CD4-positive, alpha-beta memory T cell (primary cell): ENCODE results near the gene FPGS. TPM values are rescaled to one million over a fixed set of nuclear protein-coding genes. Genes with fewer than 3 reads are reported as not detected.

ENCODE experiments used
- CTCF ChIA-PET: fragments of 350-600 bp; sonication (Branson Sonifier 250); formaldehyde crosslinking; loops from one replicate; lab custom pipeline; 2021; ENCODE audit warnings: inconsistent platforms; ENCODE audit not compliant: partially characterized antibody; lab: Charles Lee
- POLR2A ChIA-PET: fragments of 350-600 bp; sonication (Branson Sonifier 250); formaldehyde crosslinking; loops from one replicate; lab custom pipeline; 2021; ENCODE audit not compliant: partially characterized antibody; lab: Charles Lee
- DNase-seq, 5 donors: peaks; one replicate each; pipeline versions ENCODE4 v3.0.0 to v3.0.0-alpha.2; 2020 to 2022; ENCODE audit warnings: mixed read lengths in 1 of 5
- H3K27ac ChIP-seq: one replicate; pipeline ENCODE4 v1.7.0; 2013; ENCODE audit warnings: low read depth, low read length
- H3K27me3 ChIP-seq: 2 replicates; pipeline ENCODE4 v1.7.0; 2013; ENCODE audit warnings: mild to moderate bottlenecking, low read length, moderate library complexity; ENCODE audit not compliant: insufficient read depth
- H3K36me3 ChIP-seq: 2 replicates; pipeline ENCODE4 v1.7.0; 2013; ENCODE audit warnings: mild to moderate bottlenecking, low read length, moderate library complexity; ENCODE audit not compliant: insufficient read depth
- H3K4me1 ChIP-seq: 2 replicates; pipeline ENCODE4 v1.7.0; 2013; ENCODE audit warnings: mild to moderate bottlenecking, low read length, moderate library complexity; ENCODE audit not compliant: insufficient read depth
- H3K4me3 ChIP-seq, 2 donors: one replicate each; pipeline ENCODE4 v1.7.0; 2013; ENCODE audit warnings: low read length in 2 of 2, mild to moderate bottlenecking in 1 of 2
- H3K9me3 ChIP-seq, 2 donors: one replicate each; pipeline ENCODE4 v1.7.0; 2013; ENCODE audit warnings: low read length in 2 of 2, control low read depth in 1 of 2; ENCODE audit not compliant: control insufficient read depth in 1 of 2
- H3K27ac Mint-ChIP-seq, 7 donors: one replicate each; pipeline ENCODE4 v1.8.0; 2020 to 2021; ENCODE audit warnings: mixed read lengths in 7 of 7, mild to moderate bottlenecking in 6 of 7, inconsistent platforms in 3 of 7, moderate library complexity in 3 of 7
- H3K27me3 Mint-ChIP-seq, 2 donors: one replicate each; pipeline ENCODE4 v1.8.0; 2020 to 2021; ENCODE audit warnings: mixed read lengths in 2 of 2
- H3K36me3 Mint-ChIP-seq, 2 donors: one replicate each; pipeline ENCODE4 v1.8.0; 2020 to 2021; ENCODE audit warnings: mixed read lengths in 2 of 2, inconsistent platforms in 1 of 2, mild to moderate bottlenecking in 1 of 2
- H3K4me1 Mint-ChIP-seq, 4 donors: one replicate each; pipeline ENCODE4 v1.8.0; 2020 to 2021; ENCODE audit warnings: mixed read lengths in 4 of 4, mild to moderate bottlenecking in 1 of 4
- H3K4me3 Mint-ChIP-seq, 8 donors: one replicate each; pipeline ENCODE4 v1.8.0; 2020 to 2021; ENCODE audit warnings: mixed read lengths in 8 of 8, mild to moderate bottlenecking in 7 of 8, moderate library complexity in 6 of 8, inconsistent platforms in 3 of 8
- H3K9me3 Mint-ChIP-seq, 8 donors: one replicate each; pipeline ENCODE4 v1.8.0; 2020 to 2021; ENCODE audit warnings: mixed read lengths in 8 of 8, mild to moderate bottlenecking in 5 of 8, inconsistent platforms in 3 of 8, moderate library complexity in 1 of 8
- intact Hi-C: fragments of 100-400 bp; cut with micrococcal nuclease; formaldehyde crosslinking; loops from one replicate; pipeline ENCODE4 v1.15.1; 2023
- polyA plus RNA-seq, 2 donors: library from polyadenylated mRNA; unstranded; fragments of 300-500 nt; fragmentation: Illumina TruSeq; gene quantifications; one replicate each; pipeline ENCODE4 v1.2.3, GENCODE V29; 2021
- total RNA-seq, 2 experiments: library from RNA; stranded (reverse); gene quantifications; one replicate each; pipeline ENCODE4 v1.2.3, GENCODE V29; 2021

The FPGS gene
- total and polyA plus RNA-seq, 4 experiments from 2014 or later, result 49.4 to 101 (median 77.5) TPM

GRCh38 chr9:127790094-127790855 lies 12.4 kb upstream of the FPGS start:
- no peaks in the 10 kb centered on the region for H3K9me3 ChIP-seq
- DNase-seq, result no peak
- CTCF ChIA-PET, result interaction anchor here (1.2 to 3.7 kb wide), 3 partner anchors 56 to 80 kb away, joined by 4 to 45 read pairs (median 4); partner anchors contain the start of gene TOR2A
- POLR2A ChIA-PET, result interaction anchor here (0.7 to 6.9 kb wide), 2 partner anchors 13 to 1029 kb away, joined by 5 to 54 read pairs; partner anchors contain the start of gene FPGS
- H3K27me3 Mint-ChIP-seq, result no peaks in the 10 kb centered on the region
- H3K4me1 Mint-ChIP-seq, result peaks cover 5 to 36% (median 25%) of the 10 kb centered on the region in 4 donors
- H3K9me3 Mint-ChIP-seq, result no peaks in the 10 kb centered on the region
- no peak overlapping the region for H3K27ac ChIP-seq
- H3K4me3 Mint-ChIP-seq, result no peak overlapping the region
- H3K27me3 ChIP-seq, result no peaks in the 10 kb centered on the region
- intact Hi-C loops, result no loop called here
- H3K36me3 Mint-ChIP-seq, result peaks cover 38 to 50% of the 10 kb centered on the region in 2 donors
- H3K4me1 ChIP-seq, result peaks cover 23% of the 10 kb centered on the region
- H3K27ac Mint-ChIP-seq, result peak overlapping the region in 4 of 7 donors; percentile 42 to 73 (median 61)
- peaks cover 56% of the 10 kb centered on the region for H3K36me3 ChIP-seq
- H3K4me3 ChIP-seq, result no peak overlapping the region

DNA sequence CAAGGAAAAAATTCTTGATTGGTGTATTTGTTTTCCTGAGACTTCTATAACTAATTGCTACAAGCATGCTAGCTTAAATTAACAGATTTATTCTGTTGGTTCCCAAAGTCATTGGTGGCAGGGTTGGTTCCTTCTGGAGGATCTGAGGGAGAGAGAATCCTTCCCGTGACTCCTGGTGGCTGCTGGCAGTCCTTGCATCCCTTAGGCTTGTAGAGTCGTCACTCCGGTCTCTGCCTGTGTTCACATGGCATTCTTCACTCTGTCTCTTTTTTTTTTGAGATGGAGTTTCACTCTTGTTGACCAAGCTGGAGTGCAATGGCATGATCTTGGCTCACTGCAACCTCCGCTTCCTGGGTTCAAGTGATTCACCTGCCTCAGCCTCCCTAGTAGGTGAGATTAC lies 11.6 kb upstream of the FPGS start:
- Histone ChIP-seq H3K27ac (no peak overlapping the region), H3K27me3 (no peaks in the 10 kb centered on the region), H3K9me3 (no peaks in the 10 kb centered on the region), H3K4me3 (no peak overlapping the region), H3K4me1 (peaks cover 29% of the 10 kb centered on the region), H3K36me3 (peaks cover 56% of the 10 kb centered on the region)
- no peaks in the 10 kb centered on the region for H3K9me3 Mint-ChIP-seq
- peaks cover 7 to 40% (median 27%) of the 10 kb centered on the region in 4 donors for H3K4me1 Mint-ChIP-seq
- intact Hi-C loops, result no loop called here
- no peak for DNase-seq
- POLR2A ChIA-PET, result interaction anchor here (0.7 to 6.9 kb wide), 2 partner anchors 12 to 1028 kb away, joined by 5 to 54 read pairs; partner anchors contain the start of gene FPGS
- H3K27me3 Mint-ChIP-seq, result no peaks in the 10 kb centered on the region
- peaks cover 38 to 50% of the 10 kb centered on the region in 2 donors for H3K36me3 Mint-ChIP-seq
- CTCF ChIA-PET, result interaction anchor here (1.5 kb wide), 1 partner anchor 79 kb away, joined by 4 read pairs; no protein-coding TSS in a partner anchor
- no peak overlapping the region for H3K4me3 Mint-ChIP-seq
- peak overlapping the region in 1 of 7 donors; percentile 36 for H3K27ac Mint-ChIP-seq

GRCh38 chr9:127792417-127793031 lies 10.2 kb upstream of the FPGS start:
- peaks cover 50% of the 10 kb centered on the region for H3K36me3 ChIP-seq
- Mint-ChIP-seq H3K27me3 (no peaks in the 10 kb centered on the region), H3K36me3 (peaks cover 29 to 40% of the 10 kb centered on the region in 2 donors), H3K4me3 (no peak overlapping the region), H3K4me1 (peaks cover 13 to 44% (median 31%) of the 10 kb centered on the region in 4 donors), H3K9me3 (no peaks in the 10 kb centered on the region), H3K27ac (peak overlapping the region in 2 of 7 donors; percentile 50 to 63)
- H3K4me3 ChIP-seq, result no peak overlapping the region
- no peaks in the 10 kb centered on the region for H3K9me3 ChIP-seq
- H3K27me3 ChIP-seq, result no peaks in the 10 kb centered on the region
- intact Hi-C loops, result no loop called here
- H3K27ac ChIP-seq, result no peak overlapping the region
- H3K4me1 ChIP-seq, result peaks cover 33% of the 10 kb centered on the region
- CTCF ChIA-PET, result interaction anchor here (0.7 to 2.1 kb wide), 6 partner anchors 34 to 200 kb away, joined by 3 to 13 read pairs (median 4); partner anchors contain the start of gene TOR2A
- DNase-seq, result no peak
- POLR2A ChIA-PET, result interaction anchor here (0.6 to 6.9 kb wide), 12 partner anchors 11 to 136 kb away, joined by 3 to 54 read pairs (median 4); partner anchors contain the start of genes FPGS and TOR2A

- H3K4me1 ChIP-seq, result peaks cover 31% of the 10 kb centered on the region
- no peak for DNase-seq
- no peaks in the 10 kb centered on the region for H3K27me3 Mint-ChIP-seq
- H3K9me3 ChIP-seq, result no peaks in the 10 kb centered on the region
- no peak overlapping the region for H3K27ac ChIP-seq
- POLR2A ChIA-PET, result interaction anchor here (0.6 to 6.9 kb wide), 9 partner anchors 10 to 135 kb away, joined by 3 to 54 read pairs (median 4); partner anchors contain the start of gene FPGS
- peaks cover 13 to 45% (median 32%) of the 10 kb centered on the region in 4 donors for H3K4me1 Mint-ChIP-seq
- H3K4me3 ChIP-seq, result no peak overlapping the region
- H3K4me3 Mint-ChIP-seq, result no peak overlapping the region
- intact Hi-C loops, result no loop called here
- CTCF ChIA-PET, result interaction anchor here (1.1 to 2.1 kb wide), 4 partner anchors 77 to 201 kb away, joined by 3 to 13 read pairs (median 4); no protein-coding TSS in a partner anchor
- no peaks in the 10 kb centered on the region for H3K9me3 Mint-ChIP-seq
- H3K27ac Mint-ChIP-seq, result peak overlapping the region in 5 of 7 donors; percentile 41 to 72 (median 59)
- no peaks in the 10 kb centered on the region for H3K27me3 ChIP-seq
- H3K36me3 ChIP-seq, result peaks cover 44% of the 10 kb centered on the region
- H3K36me3 Mint-ChIP-seq, result peaks cover 25 to 34% of the 10 kb centered on the region in 2 donors
Measured at GRCh38 chr9:127793093-127793708, 9.5 kb upstream of the FPGS start.

GRCh38 chr9:127794001-127794791 lies 8.5 kb upstream of the FPGS start:
- peaks cover 17 to 25% of the 10 kb centered on the region in 2 donors for H3K36me3 Mint-ChIP-seq
- ChIA-PET POLR2A (interaction anchor here (0.8 to 6.0 kb wide), 5 partner anchors 7 to 134 kb away, joined by 3 to 45 read pairs (median 7); partner anchors contain the start of genes CDK9 and TOR2A), CTCF (interaction anchor here (2.1 kb wide), 1 partner anchor 76 kb away, joined by 13 read pairs; no protein-coding TSS in a partner anchor)
- H3K9me3 ChIP-seq, result no peaks in the 10 kb centered on the region
- intact Hi-C loops, result no loop called here
- H3K27ac ChIP-seq, result no peak overlapping the region
- H3K27me3 ChIP-seq, result no peaks in the 10 kb centered on the region
- H3K4me3 ChIP-seq, result no peak overlapping the region
- H3K4me1 Mint-ChIP-seq, result peaks cover 13 to 40% (median 32%) of the 10 kb centered on the region in 4 donors
- no peak overlapping the region for H3K27ac Mint-ChIP-seq
- no peaks in the 10 kb centered on the region for H3K27me3 Mint-ChIP-seq
- DNase-seq, result no peak
- H3K9me3 Mint-ChIP-seq, result no peaks in the 10 kb centered on the region
- H3K4me1 ChIP-seq, result peaks cover 23% of the 10 kb centered on the region
- no peak overlapping the region for H3K4me3 Mint-ChIP-seq
- H3K36me3 ChIP-seq, result peaks cover 34% of the 10 kb centered on the region

GRCh38 chr9:127796225-127796813 lies 6.4 kb upstream of the FPGS start:
- no peak for DNase-seq
- H3K36me3 ChIP-seq, result peaks cover 13% of the 10 kb centered on the region
- peaks cover 23% of the 10 kb centered on the region for H3K4me1 ChIP-seq
- no peak overlapping the region for H3K4me3 ChIP-seq
- Mint-ChIP-seq H3K27me3 (no peaks in the 10 kb centered on the region), H3K9me3 (no peaks in the 10 kb centered on the region), H3K36me3 (peaks cover 5 to 10% of the 10 kb centered on the region in 2 donors), H3K4me3 (peak overlapping the region in 6 of 8 donors; percentile 62 to 89 (median 74)), H3K4me1 (peaks cover 12 to 32% (median 23%) of the 10 kb centered on the region in 4 donors), H3K27ac (peak overlapping the region; percentile 58 to 93 (median 87))
- POLR2A ChIA-PET, result interaction anchor here (0.7 to 6.0 kb wide), 11 partner anchors 10 to 211 kb away, joined by 3 to 45 read pairs (median 3); partner anchors contain the start of genes CDK9 and DPM2
- intact Hi-C loops, result no loop called here
- CTCF ChIA-PET, result interaction anchor here (0.6 to 1.7 kb wide), 3 partner anchors 9 to 203 kb away, joined by 3 to 7 read pairs (median 5); no protein-coding TSS in a partner anchor
- H3K9me3 ChIP-seq, result no peaks in the 10 kb centered on the region
- H3K27me3 ChIP-seq, result no peaks in the 10 kb centered on the region
- no peak overlapping the region for H3K27ac ChIP-seq
